WI38 (cell line): Measurements from ENCODE around the gene ARPC4.

Experiments used
- H3K4me3 ChIP-seq: 2 replicates; pipeline ENCODE4 v1.5.1; 2011; ENCODE audit warnings: low read depth, mild to moderate bottlenecking, control low read depth, low read length
- TF ChIP-seq, protein P1 (sequence below): IDR thresholded peaks from 2 replicates; pipeline ENCODE4 v1.5.1; 2012; ENCODE audit warnings: low read depth, mild to moderate bottlenecking, control low read depth, low read length

ARPC4 gene

DNA sequence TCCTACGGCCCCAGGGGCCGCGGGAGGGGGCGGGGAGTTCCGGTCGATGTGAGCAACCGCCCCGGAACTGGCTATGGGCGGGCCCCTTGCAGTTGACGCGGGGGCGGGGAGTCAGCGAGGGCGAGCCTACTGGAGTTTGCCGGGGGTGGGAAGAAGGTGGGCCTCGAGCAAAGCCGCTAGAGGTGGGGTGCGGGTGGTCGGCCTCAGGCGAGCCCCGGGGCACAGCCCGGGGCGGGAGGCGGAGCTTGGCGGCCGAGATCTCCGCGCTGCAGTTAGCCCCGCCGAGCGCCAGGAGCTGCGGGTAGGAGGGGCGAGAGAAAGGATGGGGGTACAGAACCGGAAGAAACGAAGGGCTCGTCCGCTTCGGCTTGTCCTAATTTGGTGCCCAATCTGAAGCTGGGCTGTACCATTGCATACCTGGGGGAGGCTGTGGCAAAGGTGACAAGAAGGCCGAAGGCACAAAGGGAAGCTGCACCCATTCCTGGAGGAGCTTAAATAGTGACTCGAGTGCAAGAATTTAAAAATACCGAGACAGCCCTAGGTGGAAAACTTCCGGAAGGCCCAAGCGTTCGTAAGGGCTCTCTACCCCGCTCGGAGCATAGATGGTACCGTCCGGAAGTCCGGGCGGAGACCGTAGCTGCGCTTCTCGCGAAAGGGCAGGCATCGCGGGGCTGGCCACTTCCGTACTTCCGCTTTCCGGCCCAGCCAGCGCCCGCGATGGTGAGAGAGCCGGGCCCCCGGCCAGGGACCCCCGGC, at the start of gene ARPC4, which contains the start of gene TADA3:
Gene ARPC4 (plus strand): TSS at position 678 of the 756 bp plus-strand sequence. CDS start 40 bp downstream, at position 718.
Gene TADA3 (minus strand): TSS at position 69 of the 756 bp plus-strand sequence. CDS start 1,007 bp downstream, outside the sequence.
- TF ChIP-seq, protein P1, sequence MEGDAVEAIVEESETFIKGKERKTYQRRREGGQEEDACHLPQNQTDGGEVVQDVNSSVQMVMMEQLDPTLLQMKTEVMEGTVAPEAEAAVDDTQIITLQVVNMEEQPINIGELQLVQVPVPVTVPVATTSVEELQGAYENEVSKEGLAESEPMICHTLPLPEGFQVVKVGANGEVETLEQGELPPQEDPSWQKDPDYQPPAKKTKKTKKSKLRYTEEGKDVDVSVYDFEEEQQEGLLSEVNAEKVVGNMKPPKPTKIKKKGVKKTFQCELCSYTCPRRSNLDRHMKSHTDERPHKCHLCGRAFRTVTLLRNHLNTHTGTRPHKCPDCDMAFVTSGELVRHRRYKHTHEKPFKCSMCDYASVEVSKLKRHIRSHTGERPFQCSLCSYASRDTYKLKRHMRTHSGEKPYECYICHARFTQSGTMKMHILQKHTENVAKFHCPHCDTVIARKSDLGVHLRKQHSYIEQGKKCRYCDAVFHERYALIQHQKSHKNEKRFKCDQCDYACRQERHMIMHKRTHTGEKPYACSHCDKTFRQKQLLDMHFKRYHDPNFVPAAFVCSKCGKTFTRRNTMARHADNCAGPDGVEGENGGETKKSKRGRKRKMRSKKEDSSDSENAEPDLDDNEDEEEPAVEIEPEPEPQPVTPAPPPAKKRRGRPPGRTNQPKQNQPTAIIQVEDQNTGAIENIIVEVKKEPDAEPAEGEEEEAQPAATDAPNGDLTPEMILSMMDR: no peak
- peak within 1 kb of the TSS; percentile 95 for H3K4me3 ChIP-seq

DNA sequence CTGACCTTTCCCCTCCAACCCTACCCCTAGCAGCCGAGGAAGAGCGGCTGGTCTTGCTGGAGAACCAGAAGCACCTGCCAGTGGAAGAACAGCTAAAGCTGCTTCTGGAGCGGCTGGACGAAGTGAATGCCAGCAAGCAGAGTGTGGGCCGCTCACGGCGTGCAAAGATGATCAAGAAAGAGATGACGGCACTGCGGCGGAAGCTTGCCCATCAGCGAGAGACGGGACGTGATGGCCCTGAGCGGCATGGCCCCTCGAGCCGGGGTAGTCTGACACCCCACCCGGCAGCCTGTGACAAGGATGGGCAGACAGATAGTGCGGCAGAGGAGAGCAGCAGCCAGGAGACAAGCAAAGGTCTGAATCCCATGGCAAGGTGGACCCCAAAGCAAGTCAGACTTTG, 49.3 kb upstream of the ARPC4 start:
- no peak overlapping the region for H3K4me3 ChIP-seq
- TF ChIP-seq, protein P1: no peak

DNA sequence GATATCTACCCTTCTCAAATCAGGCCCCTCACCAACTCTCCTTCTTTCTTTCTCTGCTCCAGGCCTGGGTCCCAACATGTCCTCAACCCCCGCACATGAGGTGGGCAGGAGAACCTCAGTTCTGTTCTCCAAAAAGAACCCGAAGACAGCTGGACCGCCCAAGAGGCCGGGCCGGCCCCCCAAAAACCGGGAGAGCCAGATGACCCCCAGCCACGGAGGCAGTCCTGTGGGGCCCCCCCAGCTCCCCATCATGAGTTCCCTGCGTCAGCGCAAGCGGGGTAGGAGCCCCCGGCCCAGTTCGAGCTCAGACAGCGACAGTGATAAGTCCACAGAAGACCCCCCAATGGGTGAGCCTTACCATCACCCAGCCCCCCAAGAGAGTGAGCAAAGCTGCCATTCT, 48.7 kb upstream of the ARPC4 start:
- TF ChIP-seq, protein P1: no peak
- H3K4me3 ChIP-seq: no peak overlapping the region

DNA sequence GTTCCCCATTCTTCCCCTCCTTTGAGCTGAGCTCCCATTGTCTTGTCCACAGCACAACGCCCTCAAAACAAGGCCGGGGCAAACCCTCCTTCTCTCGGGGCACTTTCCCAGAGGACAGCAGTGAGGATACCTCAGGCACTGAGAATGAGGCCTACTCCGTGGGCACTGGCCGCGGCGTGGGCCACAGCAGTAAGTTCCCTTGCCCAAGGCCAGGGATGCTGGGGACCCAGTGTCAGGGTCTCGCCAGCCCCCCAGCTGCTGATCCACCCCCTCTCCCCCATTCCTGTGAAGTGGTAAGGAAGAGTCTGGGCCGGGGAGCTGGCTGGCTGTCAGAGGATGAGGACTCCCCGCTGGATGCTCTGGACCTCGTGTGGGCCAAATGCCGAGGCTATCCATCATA, 47.4 kb upstream of the ARPC4 start:
- H3K4me3 ChIP-seq: no peak overlapping the region
- TF ChIP-seq, protein P1: no peak

DNA sequence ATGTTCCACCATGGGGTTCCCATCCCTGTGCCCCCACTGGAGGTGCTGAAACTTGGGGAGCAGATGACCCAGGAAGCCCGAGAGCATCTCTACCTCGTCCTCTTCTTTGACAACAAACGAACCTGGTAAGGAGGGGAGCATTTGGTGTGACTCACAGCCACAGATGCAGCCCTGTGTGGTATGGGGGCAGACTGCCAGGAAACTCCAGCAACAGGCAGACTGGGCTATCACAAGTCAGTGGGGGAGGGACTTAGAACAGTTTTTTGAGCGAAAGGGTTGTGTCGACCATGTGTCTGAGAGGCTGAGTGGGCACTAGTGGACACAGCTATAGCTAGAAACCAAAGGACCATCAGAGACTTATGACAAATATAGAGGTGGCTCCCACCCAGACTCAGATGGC, 46.6 kb upstream of the ARPC4 start:
- H3K4me3 ChIP-seq: no peak overlapping the region
- TF ChIP-seq, protein P1: no peak

DNA sequence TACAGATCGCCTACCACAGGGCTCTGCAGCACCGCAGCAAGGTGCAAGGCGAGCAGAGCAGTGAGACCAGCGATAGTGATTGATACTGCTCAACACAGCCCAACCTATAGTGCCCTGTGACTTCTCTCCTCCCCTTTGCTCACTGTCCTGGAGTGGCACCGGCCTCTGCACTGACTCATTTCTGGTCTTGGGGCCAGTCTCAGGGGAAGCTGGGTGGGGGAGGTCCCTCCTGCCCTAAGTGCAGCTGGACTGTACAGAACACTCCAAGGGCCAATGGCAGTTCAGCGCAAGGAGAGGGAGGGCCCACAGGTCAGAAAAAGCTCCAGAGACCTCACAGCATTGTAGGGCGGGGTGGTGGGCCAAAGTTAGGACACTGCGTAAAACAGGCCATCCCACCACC, 45.6 kb upstream of the ARPC4 start:
- TF ChIP-seq, protein P1: no peak
- no peak overlapping the region for H3K4me3 ChIP-seq

DNA sequence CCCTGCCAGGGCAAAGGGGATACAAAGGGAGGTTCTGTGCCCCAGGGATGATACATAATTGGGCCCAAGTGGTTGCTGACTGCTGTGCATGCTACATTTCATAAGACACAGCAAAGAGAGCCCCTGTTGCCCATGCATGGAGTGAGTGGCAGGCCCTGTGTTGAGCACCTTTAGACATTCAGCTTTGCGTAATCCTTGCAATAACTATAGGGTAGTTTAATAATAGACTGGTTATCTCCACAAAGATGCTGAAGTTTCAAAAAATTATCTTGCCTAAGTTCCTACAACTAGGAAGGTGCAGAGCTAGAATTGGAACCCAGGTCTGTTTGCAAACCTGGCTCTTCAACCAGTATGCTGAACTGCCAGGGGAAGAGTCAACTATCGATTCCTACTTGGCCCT, 44.9 kb upstream of the ARPC4 start:
- TF ChIP-seq, protein P1: no peak
- H3K4me3 ChIP-seq: no peak overlapping the region
